NT2/D1 (cell line): ENCODE measurements around the gene GMDS.

ENCODE experiments used
- YY1 ChIP-seq: IDR thresholded peaks from 2 replicates; pipeline ENCODE4 v1.6.1; 2011; ENCODE audit not compliant: insufficient read length, insufficient read depth
- ZNF274 ChIP-seq: IDR thresholded peaks from 2 replicates; pipeline ENCODE4 v1.6.1; 2011; ENCODE audit warnings: mild to moderate bottlenecking, low read depth, low read length

GRCh38 chr6:2266841-2267240, 21.4 kb upstream of the GMDS start:
- no peak for TF ChIP-seq ZNF274
- TF ChIP-seq YY1: no peak
